Stimulated activated CD8-positive, alpha-beta memory T cell treated with anti-CD3 and anti-CD28 coated beads, Interleukin-4, amount 100 ng/mL, for 4 hours (primary cell): ENCODE data around the gene APOBEC3C.
A peak's percentile ranks its signal among the peaks of the same experiment; 100 is the strongest.
"Not testable (repeated sequence)": the region's sequence is repeated elsewhere in the genome, so short reads cannot be mapped to it uniquely, and the experiment has no call there.

Source experiments
- DNase-seq, 2 donors: peaks; one replicate each; pipeline ENCODE4 v3.0.0-alpha.2; 2020; ENCODE audit warnings: low read depth in 2 of 2, low spot score in 1 of 2

APOBEC3C gene

DNA sequence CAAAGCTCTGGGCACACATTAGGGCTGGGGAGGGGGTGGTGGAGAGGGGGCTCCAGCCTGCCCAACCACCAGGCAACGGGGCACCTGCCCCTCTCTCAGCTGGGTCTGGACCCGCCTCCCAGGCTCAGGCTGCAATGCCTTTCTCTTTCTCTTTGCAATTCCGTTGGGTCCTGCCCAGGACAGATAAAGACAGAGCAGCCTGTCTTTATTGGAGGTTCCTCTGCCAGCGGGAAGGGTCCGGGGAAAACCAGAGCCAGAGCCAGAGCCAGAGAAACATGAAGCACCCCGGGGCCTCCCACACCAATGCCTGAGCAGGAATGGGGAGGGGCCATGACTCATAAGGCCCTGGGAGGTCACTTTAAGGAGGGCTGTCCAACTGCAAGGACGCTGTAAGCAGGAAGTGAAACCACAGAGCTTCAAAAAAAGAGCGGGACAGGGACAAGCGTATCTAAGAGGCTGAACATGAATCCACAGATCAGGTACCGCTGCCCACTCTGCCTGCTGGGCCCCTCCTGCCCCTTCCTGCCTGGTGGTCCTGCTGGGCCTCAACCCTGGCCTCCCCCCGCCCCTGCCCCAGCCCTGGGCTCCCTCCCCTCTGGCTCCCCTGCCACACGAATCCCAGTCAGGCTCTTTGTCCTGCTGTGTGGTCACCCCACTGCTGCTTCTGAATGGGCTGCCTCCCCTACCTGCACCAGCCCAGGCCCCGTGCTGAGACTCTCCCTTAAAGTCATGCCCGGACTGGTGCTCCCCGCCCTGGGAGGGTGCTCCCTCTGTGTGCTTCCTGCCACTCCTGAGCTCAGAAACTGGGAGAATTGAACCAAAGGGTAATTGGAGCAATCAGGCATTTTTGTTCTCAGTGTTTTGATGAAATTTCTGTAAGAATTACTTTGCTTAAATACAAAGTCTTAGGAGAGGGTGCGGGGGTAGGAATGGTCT, 31.8 kb upstream of the APOBEC3C start, which contains the start of gene APOBEC3B:
Gene APOBEC3B (plus strand): TSS at position 356 of the 936 bp plus-strand sequence. CDS start 107 bp downstream, at position 463.
- DNase-seq, result peak; percentile 48 to 54

DNA sequence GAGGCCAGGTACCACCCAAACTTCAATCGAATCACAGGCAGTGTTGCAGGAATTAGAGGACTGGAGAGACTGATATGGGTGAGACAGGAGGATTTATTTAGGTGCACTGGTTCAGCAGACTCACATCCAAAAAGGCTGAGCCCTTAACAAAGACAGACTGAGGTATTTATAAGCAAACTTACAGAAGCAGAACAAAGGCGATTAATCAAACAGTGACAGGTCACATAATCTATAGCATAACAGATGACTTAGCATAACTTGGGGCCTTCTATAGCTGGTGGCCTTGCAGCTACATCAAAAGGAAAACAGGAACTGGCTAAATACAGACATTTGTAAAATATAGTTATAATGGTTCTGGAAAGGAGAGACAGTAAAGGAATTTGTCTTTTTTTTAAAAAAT, 29.8 kb upstream of the APOBEC3C start:
- DNase-seq, result no peak

DNA sequence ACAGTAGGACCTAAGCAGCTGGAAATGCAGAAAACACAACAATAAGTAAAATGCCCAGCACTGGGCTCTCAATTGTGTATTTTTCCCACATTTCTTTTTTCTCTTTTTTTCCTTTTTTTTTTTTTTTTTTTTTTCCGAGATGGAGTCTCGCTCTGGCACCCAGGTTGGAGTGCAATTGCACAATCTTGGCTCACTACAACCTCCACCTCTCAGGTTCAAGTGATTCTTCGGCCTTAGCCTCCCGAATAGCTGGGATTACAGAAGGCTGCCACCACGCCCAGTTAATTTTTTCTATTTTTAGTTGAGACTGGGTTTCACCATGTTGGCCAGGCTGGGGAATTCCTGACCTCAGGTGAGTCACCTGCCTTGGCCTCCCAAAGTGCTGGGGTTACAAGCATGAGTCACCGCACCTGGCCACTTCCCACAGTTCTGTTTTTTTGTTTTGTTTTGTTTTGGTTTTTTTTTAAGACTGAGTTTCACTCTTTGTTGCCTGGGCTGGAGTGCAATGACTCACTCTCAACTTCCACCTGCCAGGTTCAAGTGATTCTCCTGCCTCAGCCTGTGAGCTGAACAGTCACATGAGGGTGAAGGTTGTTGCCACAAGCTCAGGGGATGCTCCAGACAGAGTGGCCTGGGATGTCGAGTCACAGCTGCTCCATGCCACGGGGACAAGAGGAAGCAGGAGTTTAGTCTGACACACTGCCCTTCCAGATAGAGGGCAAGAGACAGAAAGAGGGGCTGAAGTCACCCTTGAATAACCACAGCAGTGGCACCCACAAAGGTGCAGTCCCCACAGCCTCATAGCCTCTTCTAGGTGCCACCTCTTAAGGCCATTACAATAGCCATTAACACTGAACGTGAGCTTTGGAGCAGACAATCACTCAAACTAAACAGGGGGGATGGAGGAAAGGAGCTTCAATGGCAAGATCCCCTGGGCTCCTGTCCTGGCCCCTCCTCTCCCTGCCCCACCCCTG, 29.0 kb upstream of the APOBEC3C start:
- peak; percentile 57 to 73 for DNase-seq

DNA sequence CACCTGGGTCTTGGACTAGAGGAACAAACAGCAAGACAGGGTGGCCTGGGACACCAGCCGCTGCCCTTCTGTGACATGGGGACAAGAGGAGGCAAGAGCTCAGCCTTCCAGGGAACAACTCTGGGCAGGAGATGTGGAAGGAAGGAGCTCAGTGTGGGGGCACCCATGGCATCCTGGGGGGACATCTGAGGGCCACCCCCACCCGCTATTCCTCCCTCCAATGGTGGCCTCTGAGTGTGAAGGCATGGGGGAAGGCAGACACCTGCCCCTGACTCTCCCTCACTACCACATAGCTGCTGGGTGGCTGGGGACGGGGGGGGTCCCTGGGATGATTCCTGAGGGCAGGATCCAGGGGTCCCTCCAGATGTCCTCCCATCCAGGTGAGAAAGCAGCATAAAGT, 27.4 kb upstream of the APOBEC3C start:
- DNase-seq, result no peak

DNA sequence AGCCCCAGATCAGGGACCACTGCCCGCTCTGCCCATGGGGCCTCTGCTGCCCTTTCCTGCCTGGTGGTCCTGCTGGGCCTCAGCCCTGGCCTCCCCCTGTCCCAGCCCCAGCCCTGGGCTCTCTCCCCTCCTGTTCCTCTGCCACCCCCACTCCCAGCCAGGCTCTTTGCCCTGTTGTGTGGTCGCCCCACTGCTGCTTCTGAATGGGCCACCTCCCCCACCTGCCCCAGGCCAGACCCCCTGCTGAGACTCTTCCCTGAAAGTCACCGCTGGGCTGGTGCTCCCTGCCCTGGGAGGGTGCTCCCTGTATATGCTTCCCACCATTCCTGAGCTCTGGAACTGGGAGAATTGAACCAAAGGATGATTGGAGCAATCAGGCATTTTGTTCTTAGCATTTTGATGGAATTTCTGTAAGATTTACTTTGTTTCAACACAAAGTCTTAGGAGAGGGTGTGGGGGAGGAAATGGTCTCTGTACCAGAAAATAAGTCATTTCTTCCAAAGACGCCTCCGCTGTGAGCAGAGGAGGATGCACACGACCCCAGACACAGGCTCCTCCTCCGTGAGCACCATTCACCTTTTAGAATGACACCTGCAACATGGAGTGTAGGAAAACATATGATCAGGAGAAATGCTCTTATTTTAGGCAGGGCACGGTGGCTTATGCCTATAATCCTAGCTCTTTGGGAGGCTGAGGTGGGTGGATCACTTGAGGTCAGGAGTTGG, 26.7 kb upstream of the APOBEC3C start:
- DNase-seq, result no peak

DNA sequence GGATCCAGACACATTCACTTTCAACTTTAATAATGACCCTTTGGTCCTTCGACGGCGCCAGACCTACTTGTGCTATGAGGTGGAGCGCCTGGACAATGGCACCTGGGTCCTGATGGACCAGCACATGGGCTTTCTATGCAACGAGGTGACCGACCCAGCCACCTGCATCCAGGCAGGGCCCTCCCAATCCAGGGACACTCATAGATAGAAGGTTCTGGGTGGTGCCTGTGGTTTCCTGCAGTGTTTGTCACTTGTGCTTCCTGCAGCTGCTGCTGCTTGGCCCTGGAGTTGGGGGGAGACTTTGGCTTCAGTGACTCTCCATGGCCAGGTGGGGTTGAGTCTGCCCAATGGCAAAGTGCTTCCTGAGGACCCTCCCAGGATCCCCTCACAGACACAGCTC, 24.6 kb upstream of the APOBEC3C start:
- no peak for DNase-seq

DNA sequence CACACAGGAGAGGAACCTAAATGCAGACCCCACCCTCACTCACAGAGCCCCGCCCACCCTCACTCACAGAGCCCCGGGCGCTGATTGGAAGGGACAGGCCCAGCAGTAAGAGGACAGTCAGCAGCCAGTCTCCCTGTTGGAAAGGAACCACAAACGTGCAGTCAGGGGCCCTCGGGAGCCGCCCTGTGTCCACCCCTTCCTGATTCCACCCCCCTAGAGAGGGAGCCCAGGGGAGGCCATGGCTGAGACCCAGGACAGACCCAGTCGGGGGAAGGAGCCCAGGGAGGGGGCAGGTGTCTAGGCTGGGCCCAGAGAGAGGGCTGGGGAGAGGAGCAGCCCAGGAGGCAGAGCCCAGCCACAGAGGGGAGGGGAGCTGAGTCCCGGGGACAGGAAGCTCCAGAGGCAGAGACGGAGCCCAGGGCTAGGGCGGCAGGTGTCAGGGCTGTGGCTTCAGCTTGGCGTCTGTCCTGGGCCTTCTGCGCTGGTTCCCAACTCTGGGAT, 21.1 kb upstream of the APOBEC3C start:
- DNase-seq, result not testable (repeated sequence)

DNA sequence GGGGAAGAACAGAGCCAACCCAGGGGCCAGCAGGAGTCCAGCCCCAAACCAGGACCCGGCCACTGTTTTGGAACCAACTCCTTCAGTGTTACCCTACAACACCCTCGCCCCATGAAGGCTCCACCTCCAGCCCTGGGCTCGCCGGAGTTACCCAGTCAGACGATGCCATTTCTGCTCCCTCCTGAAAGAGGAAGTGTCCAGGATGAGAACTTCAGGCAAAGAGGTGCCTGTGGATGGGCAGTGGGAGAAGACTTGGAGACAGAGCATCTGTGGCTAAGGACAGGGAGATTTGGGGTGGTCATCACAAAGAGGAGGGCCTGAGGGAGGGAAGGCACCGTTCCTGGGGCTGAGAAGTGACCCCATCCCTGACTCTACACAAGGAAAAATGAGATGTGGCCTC, 18.0 kb upstream of the APOBEC3C start:
- DNase-seq, result no peak

DNA sequence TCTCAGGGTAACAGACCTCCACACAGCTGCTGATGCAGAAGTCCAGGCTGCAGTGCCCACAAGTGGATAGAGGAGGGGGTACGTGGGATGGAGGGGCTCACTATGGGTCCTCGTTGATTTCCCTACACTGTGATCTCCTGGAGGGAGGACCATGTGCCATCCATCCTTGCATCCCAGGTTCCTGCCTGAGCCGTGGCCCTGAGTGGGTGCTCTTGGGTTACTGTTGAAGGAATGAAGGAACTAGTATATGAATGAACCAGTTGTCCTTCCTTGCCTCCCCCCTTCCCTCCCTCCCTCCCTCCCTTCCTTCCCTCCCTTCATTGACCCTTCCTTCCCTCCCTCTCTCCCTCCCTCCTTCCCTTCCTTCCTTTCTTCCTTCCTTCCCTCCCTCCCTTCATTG, 16.5 kb upstream of the APOBEC3C start:
- no peak for DNase-seq

DNA sequence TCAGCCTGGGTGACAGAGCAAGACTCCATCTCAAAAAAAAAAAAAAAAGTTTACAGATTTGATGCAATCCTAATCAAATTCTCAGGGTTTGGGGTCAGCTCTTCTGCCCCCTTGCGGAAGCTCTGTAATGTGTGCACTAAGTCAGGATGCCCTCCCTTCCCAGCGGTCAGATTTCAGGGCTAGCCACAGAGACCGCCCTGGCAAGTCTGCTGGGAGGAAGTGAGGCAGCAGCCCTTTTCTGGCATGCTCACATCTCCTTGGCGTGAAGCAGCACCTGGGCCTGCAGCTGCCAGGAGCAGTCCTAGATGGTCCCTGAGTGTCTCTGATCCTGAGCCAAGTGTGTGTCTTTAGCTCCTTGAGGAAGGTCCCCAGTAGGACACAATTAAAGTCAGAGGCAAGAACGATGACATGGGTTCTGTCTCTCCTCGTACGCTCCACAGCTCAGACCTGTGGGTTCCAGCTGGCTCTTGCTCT, 10.9 kb upstream of the APOBEC3C start:
- DNase-seq, result peak; percentile 47 to 58

DNA sequence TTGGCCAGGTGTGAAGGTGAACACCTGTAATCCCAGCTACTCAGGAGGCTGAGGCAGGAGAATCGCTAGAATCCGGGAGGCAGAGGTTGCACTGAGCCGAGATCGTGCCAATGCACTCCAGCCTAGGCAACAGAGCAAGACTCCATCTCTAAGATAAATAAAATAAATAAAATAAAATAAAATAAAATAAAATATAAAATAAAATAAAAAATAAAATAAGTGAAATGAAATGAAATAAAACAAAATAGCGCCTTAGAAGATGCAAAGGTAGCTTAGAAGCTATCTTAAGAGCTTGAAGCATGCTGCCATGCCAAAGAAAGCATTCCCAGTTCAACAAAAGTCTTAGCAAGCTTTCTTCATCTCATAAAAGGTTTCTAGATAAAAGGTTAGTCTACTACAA, 6.9 kb upstream of the APOBEC3C start:
- DNase-seq, result no peak

DNA sequence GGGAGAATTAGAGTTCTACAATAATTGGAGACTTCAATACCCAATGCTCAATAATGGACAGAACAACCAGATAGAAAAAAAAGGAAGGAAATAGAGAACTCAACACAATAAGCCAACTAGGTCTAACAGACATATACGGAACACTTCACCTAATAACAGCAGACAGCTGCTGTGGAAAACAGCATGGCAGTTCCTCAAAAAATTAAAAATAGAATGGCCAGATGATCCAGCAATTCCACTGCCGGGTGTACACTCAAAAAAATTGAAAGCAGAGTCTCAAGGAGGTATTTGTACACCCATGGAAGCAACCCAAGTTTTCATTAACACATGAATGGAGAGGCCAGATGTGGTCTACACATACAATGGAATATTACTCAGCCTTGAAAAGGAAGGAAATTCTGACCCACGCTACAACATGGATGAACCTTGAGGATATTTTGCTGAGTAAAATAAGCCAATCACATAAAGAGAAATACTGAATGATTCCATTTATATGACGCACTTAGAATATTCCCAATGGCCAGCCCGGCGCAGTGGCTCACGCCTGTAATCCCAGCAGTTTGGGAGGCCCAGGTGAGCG, 5.7 kb upstream of the APOBEC3C start:
- not testable (repeated sequence) for DNase-seq

DNA sequence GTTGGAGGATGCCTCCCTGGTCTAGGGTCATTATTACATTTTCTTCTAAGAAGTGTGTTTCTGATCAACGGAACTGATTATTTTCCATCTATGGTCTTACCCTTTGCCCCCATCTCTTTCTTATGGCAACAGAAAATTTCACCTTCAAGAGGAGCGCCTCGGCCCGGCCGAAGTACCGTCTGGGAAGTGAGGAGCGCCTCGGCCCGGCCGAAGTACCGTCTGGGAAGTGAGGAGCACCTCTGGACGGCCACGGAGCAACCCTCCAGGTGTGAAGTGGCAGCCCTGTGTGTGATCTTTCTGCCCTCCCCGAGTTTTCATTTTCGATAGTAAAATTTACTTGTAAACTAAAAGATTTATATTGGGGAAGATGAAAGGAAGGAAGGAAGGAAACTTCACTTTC, 3.1 kb upstream of the APOBEC3C start:
- no peak for DNase-seq

DNA sequence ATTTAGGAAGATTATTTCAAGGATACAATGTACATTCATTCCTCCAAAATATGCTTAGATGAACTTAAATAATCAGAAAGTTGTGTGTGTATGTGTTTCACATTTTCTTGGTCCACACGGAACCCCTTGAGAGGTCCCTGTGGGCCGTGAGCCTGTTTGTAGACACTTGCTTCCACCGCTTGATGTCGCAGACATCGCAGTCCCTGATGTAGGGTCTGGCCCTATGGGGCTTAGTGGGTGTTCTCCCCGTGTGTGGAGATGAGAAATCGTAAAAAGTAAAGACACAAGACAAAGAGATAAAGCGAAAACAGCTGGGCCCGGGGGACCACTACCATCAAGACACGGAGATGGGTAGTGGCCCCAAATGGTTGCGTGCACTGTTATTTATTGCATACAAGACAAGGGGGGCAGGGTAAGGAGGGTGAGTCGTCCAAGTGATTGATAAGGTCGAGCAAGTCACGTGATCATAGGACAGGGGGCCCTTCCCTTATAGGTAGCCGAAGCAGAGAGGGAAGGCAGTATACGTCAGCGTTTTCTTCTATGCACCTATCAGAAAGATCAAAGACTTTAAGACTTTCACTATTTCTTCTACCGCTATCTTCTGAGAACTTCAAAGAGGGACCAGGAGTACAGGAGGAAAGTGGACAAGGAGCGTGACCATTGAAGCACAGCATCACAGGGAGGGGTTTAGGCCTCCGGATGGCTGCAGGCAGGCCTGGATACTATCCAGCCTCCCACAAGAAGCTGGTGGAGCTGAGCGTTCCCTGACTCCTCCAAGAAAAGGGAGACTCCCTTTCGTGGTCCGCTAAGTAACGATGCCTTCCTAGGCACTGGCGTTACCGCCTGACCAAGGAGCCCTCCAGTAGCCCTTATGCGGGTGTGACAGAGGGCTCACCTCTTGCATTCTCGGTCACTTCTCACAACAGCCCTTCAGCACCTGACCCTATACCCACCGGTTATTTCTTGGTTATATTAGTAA, 1.2 kb upstream of the APOBEC3C start:
- no peak for DNase-seq

DNA sequence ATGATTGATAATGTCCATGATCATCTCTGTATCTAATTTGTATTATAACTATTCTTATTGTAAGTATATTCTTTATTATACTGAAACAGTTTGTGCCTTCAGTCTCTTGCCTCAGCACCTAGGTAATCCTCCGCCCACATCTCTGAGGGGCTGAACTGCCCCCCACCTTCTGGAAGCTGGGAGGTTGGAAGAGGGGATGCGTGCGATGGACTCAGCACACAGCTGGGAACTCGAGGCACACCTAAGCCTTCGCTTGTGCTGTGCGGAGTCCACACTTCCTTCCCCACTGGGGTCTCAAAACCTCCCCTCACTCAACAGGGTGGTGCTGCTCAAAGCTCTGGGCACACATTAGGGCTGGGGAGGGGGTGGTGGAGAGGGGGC, 506 bp upstream of the APOBEC3C start:
- DNase-seq, result not testable (repeated sequence)

DNA sequence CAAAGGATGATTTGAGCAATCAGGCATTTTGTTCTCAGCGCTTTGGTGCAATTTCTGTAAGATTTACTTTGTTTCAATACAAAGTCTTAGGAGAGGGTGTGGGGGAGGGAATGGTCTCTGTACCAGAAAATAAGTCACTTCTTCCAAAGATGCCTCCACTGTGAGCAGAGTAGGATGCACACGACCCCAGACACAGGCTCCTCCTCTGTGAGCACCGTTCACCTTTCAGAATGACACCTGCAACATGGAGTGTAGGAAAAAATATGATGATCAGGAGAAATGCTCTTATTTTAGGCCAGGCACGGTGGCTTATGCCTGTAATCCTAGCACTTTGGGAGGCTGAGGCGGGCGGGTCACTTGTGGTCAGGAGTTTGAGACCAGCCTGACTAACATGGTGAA, 665 bp downstream of the APOBEC3C start:
- not testable (repeated sequence) for DNase-seq

DNA sequence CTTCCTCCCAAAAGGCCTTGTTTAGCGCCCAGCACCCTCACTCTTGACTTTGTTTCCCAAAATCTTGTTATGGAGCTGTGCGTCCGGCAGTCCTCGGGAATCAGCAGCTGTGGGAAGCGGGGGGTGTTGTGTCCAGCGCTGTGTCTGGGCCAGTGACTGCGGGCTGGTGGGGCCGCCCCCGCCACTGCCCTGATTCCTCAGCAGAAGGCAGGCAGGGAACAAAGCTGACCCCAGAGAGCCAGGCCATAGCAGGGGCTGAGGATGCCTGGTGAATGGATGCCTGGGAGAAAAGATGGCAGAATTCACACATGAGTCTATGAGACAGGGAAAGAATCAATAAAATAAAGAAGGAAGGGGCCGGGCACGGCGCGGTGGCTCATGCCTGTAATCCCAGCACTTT, 2.5 kb downstream of the APOBEC3C start:
- DNase-seq, result no peak

DNA sequence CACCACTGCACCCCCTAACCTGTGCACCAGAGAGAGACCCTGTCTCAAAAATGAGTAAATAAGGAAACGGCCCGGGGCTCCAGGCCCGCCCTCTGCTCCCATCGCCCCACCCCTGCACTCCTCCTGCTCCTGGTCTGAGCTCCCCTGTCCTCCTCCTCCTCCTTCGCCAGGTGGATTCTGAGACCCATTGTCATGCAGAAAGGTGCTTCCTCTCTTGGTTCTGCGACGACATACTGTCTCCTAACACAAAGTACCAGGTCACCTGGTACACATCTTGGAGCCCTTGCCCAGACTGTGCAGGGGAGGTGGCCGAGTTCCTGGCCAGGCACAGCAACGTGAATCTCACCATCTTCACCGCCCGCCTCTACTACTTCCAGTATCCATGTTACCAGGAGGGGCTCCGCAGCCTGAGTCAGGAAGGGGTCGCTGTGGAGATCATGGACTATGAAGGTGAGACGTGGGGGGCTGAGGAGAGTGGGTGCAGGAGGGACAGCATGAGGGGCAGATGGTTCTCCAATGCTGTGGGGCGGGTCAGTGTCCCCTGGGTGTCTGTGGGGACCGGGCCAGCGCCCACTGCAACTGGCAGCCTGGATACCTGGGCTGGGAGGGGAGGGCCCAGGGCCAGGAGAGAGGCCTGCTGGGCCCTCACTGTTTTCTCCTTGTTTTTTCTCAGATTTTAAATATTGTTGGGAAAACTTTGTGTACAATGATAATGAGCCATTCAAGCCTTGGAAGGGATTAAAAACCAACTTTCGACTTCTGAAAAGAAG, 3.7 kb downstream of the APOBEC3C start:
- DNase-seq, result no peak
